PC-9 (cell line): Measurements from ENCODE around the gene SLC41A1. TPM values are rescaled to one million over a fixed set of nuclear protein-coding genes. Genes with fewer than 3 reads are reported as not detected.

ENCODE experiments used
- BruUV-seq: library from RNA; stranded (reverse); fragments of 400-500 nt; replicated peaks from 2 replicates; lab custom pipeline; 2021; lab: Mats Ljungman, UMichigan
- CTCF ChIA-PET: fragments of 300-600 bp; sonication (Branson Sonifier 250); formaldehyde crosslinking; loops from one replicate; lab custom pipeline; 2022; ENCODE audit warnings: antibody characterized with exemption; lab: Charles Lee
- POLR2A ChIA-PET: fragments of 300-600 bp; sonication (Branson Sonifier 250); formaldehyde crosslinking; loops from one replicate; lab custom pipeline; 2022; ENCODE audit warnings: antibody characterized with exemption; ENCODE audit not compliant: unreplicated experiment; lab: Charles Lee
- DNase-seq, 2 experiments: peaks; one replicate each; pipeline versions ENCODE4 v3.0.0 to v3.0.0-alpha.2; 2015 to 2022; ENCODE audit warnings: mixed read lengths in 1 of 2
- H2AFZ ChIP-seq: fragments of 200-600 bp; sonication (generic); 2 replicates; pipeline ENCODE4 v1.8.1; 2017; ENCODE audit warnings: antibody characterized with exemption
- H3F3A ChIP-seq: fragments of 200-600 bp; sonication (generic); 2 replicates; pipeline ENCODE4 v1.8.1; 2017; ENCODE audit warnings: antibody characterized with exemption, mild to moderate bottlenecking, low read depth; ENCODE audit not compliant: insufficient read depth
- H3K27ac ChIP-seq: fragments of 200-600 bp; sonication (generic); 2 replicates; pipeline ENCODE4 v1.6.1; 2016; ENCODE audit warnings: mixed run types
- H3K27me3 ChIP-seq: fragments of 200-600 bp; sonication (generic); 2 replicates; pipeline ENCODE4 v1.6.1; 2016; ENCODE audit warnings: low read depth, mixed run types; ENCODE audit not compliant: insufficient read depth
- H3K36me3 ChIP-seq: fragments of 200-600 bp; sonication (generic); 2 replicates; pipeline ENCODE4 v1.6.1; 2016; ENCODE audit warnings: low read depth, mixed run types
- H3K4me1 ChIP-seq: fragments of 200-600 bp; sonication (generic); replicated peaks from 2 replicates; pipeline ENCODE4 v1.6.1; 2016; ENCODE audit warnings: mixed run types; ENCODE audit not compliant: insufficient read depth
- H3K4me2 ChIP-seq: fragments of 200-600 bp; sonication (generic); 2 replicates; pipeline ENCODE4 v1.6.1; 2017; ENCODE audit warnings: mixed run types
- H3K4me3 ChIP-seq: fragments of 200-600 bp; sonication (generic); 2 replicates; pipeline ENCODE4 v1.6.1; 2016; ENCODE audit warnings: mixed run types
- H3K79me2 ChIP-seq: fragments of 200-600 bp; sonication (generic); 2 replicates; pipeline ENCODE4 v1.6.1; 2017; ENCODE audit warnings: low read depth, mixed run types
- H3K9me2 ChIP-seq: fragments of 200-600 bp; sonication (generic); 2 replicates; pipeline ENCODE4 v1.8.1; 2017; ENCODE audit warnings: mild to moderate bottlenecking; ENCODE audit not compliant: insufficient read depth
- H3K9me3 ChIP-seq: fragments of 200-600 bp; sonication (generic); 2 replicates; pipeline ENCODE4 v1.8.1; 2016; ENCODE audit warnings: low read depth; ENCODE audit not compliant: insufficient read depth
- H4K20me1 ChIP-seq: fragments of 200-600 bp; sonication (generic); 2 replicates; pipeline ENCODE4 v1.8.1; 2017; ENCODE audit not compliant: insufficient read depth
- EZH2 ChIP-seq: fragments of 200-600 bp; sonication (generic); IDR thresholded peaks from 2 replicates; pipeline ENCODE4 v1.8.0; 2017; ENCODE audit warnings: antibody characterized with exemption, low read depth
- intact Hi-C: fragments of 100-400 bp; cut with micrococcal nuclease; formaldehyde crosslinking; loops from one replicate; pipeline ENCODE4 v1.10.0; 2022; ENCODE audit not compliant: unreplicated experiment
- total RNA-seq: library from RNA; stranded (reverse); gene quantifications from 2 replicates; pipeline ENCODE4 v1.2.3, GENCODE V29; 2021
- TF ChIP-seq, protein P1 (sequence below): fragments of 200-600 bp; sonication (generic); conservative IDR thresholded peaks from 2 replicates; pipeline ENCODE4 v1.6.1; 2017; ENCODE audit warnings: mixed run types, antibody characterized with exemption, mild to moderate bottlenecking, moderate library complexity

Gene SLC41A1
- total RNA-seq, 1 experiment from 2014 or later: 34.5 TPM

DNA sequence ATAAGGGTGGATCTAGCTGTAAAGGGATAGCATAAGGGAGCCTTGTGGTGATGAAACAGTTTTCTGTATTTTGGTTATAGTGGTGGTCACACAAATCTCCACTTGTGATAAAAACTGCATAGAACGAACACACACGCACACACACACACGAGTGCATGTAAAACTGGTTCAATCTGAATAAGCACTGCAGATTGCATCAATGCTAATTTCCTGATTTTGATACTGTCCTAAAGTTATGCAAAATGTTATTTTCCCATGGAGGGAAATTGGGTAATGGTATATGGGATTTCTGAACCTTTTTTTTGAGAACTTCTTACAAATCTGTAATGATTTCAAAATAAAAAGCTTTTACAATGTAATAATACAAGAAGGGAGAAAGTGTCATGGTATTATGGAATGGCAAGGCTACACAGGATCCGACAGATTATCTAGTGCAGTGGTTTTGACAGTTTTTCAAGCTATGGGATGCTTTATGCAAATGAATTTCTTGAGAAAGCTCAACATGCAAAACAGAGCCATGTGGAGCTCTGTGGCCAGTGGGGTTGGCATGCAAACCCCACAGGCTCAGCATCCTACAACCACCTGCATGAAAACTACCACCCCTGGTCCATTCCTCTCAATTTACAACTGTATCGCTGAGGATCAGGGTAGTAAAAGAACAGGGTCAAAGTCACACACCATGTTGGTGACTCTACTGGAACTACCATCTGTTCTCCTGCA, 18.8 kb downstream of the SLC41A1 start:
- BruUV-seq: no TSS peak
- Histone ChIP-seq H2AFZ (no peak overlapping the region), H3K9me2 (no peaks in the 10 kb centered on the region), H3K4me1 (no peaks in the 10 kb centered on the region), H3F3A (peaks cover 7% of the 10 kb centered on the region; the same call in 1 of the 2 replicates), H3K36me3 (no peaks in the 10 kb centered on the region), H3K79me2 (no peaks in the 10 kb centered on the region), H3K4me2 (no peak overlapping the region), H3K27ac (no peak overlapping the region), H3K4me3 (no peak overlapping the region), H3K27me3 (no peaks in the 10 kb centered on the region), H4K20me1 (no peaks in the 10 kb centered on the region), H3K9me3 (no peaks in the 10 kb centered on the region)
- ChIA-PET POLR2A (no interaction called here), CTCF (interaction anchor here (1.2 kb wide), 1 partner anchor 183 kb away, joined by 3 read pairs; no protein-coding TSS in a partner anchor)
- no peak for TF ChIP-seq EZH2
- intact Hi-C loops: no loop called here
- DNase-seq: no peak

GRCh38 chr1:205792961-205793673, 19.9 kb downstream of the SLC41A1 start:
- DNase-seq: no peak
- Histone ChIP-seq H3F3A (peaks cover 7% of the 10 kb centered on the region; the same call in 1 of the 2 replicates), H3K27ac (no peak overlapping the region), H3K4me1 (no peaks in the 10 kb centered on the region), H3K79me2 (no peaks in the 10 kb centered on the region), H3K27me3 (no peaks in the 10 kb centered on the region), H3K36me3 (no peaks in the 10 kb centered on the region), H3K9me3 (no peaks in the 10 kb centered on the region), H2AFZ (no peak overlapping the region), H3K9me2 (no peaks in the 10 kb centered on the region), H3K4me2 (no peak overlapping the region), H3K4me3 (no peak overlapping the region), H4K20me1 (no peaks in the 10 kb centered on the region)
- BruUV-seq: no TSS peak
- no peak for TF ChIP-seq EZH2
- TF ChIP-seq, protein P1, sequence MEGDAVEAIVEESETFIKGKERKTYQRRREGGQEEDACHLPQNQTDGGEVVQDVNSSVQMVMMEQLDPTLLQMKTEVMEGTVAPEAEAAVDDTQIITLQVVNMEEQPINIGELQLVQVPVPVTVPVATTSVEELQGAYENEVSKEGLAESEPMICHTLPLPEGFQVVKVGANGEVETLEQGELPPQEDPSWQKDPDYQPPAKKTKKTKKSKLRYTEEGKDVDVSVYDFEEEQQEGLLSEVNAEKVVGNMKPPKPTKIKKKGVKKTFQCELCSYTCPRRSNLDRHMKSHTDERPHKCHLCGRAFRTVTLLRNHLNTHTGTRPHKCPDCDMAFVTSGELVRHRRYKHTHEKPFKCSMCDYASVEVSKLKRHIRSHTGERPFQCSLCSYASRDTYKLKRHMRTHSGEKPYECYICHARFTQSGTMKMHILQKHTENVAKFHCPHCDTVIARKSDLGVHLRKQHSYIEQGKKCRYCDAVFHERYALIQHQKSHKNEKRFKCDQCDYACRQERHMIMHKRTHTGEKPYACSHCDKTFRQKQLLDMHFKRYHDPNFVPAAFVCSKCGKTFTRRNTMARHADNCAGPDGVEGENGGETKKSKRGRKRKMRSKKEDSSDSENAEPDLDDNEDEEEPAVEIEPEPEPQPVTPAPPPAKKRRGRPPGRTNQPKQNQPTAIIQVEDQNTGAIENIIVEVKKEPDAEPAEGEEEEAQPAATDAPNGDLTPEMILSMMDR: no peak
- ChIA-PET POLR2A (no interaction called here), CTCF (interaction anchor here (2.0 to 2.1 kb wide), 2 partner anchors 114 to 184 kb away, joined by 5 to 26 read pairs; no protein-coding TSS in a partner anchor)
- intact Hi-C loops: no loop called here

DNA sequence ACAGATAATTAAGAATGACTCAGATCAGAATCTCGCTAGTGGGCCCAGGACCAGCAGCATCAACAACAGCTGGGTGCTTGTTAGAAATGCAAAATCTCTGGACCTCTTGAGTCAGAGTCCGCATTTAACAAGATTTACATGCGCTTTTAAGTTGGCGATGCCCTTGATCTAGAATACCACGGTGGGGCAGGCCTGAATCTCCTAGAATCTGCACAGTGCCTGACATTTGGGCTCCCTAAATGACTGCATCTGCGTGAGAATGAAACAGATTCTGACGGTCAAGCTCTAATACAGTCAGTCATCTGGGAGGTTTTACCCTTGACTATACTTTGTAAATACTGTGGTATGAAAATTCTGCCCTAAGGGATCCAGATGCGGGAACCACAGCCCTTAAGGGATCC, 20.5 kb downstream of the SLC41A1 start:
- Histone ChIP-seq H3K36me3 (no peaks in the 10 kb centered on the region), H4K20me1 (no peaks in the 10 kb centered on the region), H3K9me3 (no peaks in the 10 kb centered on the region), H3K4me1 (no peaks in the 10 kb centered on the region), H3K9me2 (no peaks in the 10 kb centered on the region), H3K27ac (no peak overlapping the region), H3K79me2 (no peaks in the 10 kb centered on the region), H3K4me3 (no peak overlapping the region), H3F3A (peaks cover 7% of the 10 kb centered on the region; the same call in 1 of the 2 replicates), H3K4me2 (no peak overlapping the region), H3K27me3 (no peaks in the 10 kb centered on the region), H2AFZ (no peak overlapping the region)
- TF ChIP-seq, protein P1: no peak
- no peak for TF ChIP-seq EZH2
- CTCF ChIA-PET: interaction anchor here (0.7 to 2.1 kb wide), 4 partner anchors 115 to 313 kb away, joined by 4 to 26 read pairs (median 6); no protein-coding TSS in a partner anchor
- intact Hi-C loops: no loop called here
- POLR2A ChIA-PET: no interaction called here
- BruUV-seq: no TSS peak
- no peak for DNase-seq
